Stimulated activated CD4-positive, alpha-beta T cell treated with anti-CD3 and anti-CD28 coated beads, Interleukin-4, amount 100 ng/mL, for 1 hour (primary cell): ENCODE measurements around the gene COLEC11.

ENCODE experiments used
- DNase-seq: peaks from one replicate; pipeline ENCODE4 v3.0.0-alpha.2; 2020

Gene COLEC11

GRCh38 chr2:3585261-3586109 lies 9.4 kb upstream of the COLEC11 start:
- DNase-seq: no peak

- DNase-seq: no peak
These were observed 8.7 kb upstream of the COLEC11 start for GRCh38 chr2:3586220-3586619.

GRCh38 chr2:3587021-3587420 lies 7.9 kb upstream of the COLEC11 start:
- DNase-seq: no peak

- no peak for DNase-seq
These were observed 7.5 kb upstream of the COLEC11 start for GRCh38 chr2:3587432-3587831.

- no peak for DNase-seq
These were observed 6.8 kb upstream of the COLEC11 start for GRCh38 chr2:3588084-3588483.

GRCh38 chr2:3589086-3589485 lies 5.8 kb upstream of the COLEC11 start:
- DNase-seq: no peak

- DNase-seq: no peak
These were observed 492 bp downstream of the COLEC11 start for GRCh38 chr2:3595404-3595803.

GRCh38 chr2:3595985-3596384 lies 1.1 kb downstream of the COLEC11 start:
- DNase-seq: peak; percentile 46

GRCh38 chr2:3596901-3597417 lies 2.0 kb downstream of the COLEC11 start:
- DNase-seq: no peak

- no peak for DNase-seq
These were observed 2.7 kb downstream of the COLEC11 start for GRCh38 chr2:3597567-3597966.

- DNase-seq: no peak
These were observed 3.4 kb downstream of the COLEC11 start for GRCh38 chr2:3598197-3598910.

GRCh38 chr2:3598912-3599854 lies 4.3 kb downstream of the COLEC11 start:
- no peak for DNase-seq

- no peak for DNase-seq
These were observed 5.4 kb downstream of the COLEC11 start for GRCh38 chr2:3600256-3600855.

- no peak for DNase-seq
These were observed 6.8 kb downstream of the COLEC11 start for GRCh38 chr2:3601561-3602271.

- DNase-seq: no peak
These were observed 7.8 kb downstream of the COLEC11 start for GRCh38 chr2:3602553-3603339.

- no peak for DNase-seq
These were observed 8.8 kb downstream of the COLEC11 start for GRCh38 chr2:3603536-3604206.

GRCh38 chr2:3604207-3604877 lies 9.4 kb downstream of the COLEC11 start:
- DNase-seq: no peak

GRCh38 chr2:3604991-3605961 lies 10.4 kb downstream of the COLEC11 start:
- no peak for DNase-seq

- no peak for DNase-seq
These were observed 11.1 kb downstream of the COLEC11 start for GRCh38 chr2:3606028-3606369.
